GM23338 (cell line): Measurements from ENCODE around the gene HHIP.

ENCODE experiments used
- ETS1 ChIP-seq: IDR thresholded peaks from 2 replicates; pipeline ENCODE4 v1.6.1; 2016; ENCODE audit warnings: antibody characterized with exemption
- EZH2 ChIP-seq: fragments of 200-600 bp; sonication (generic); IDR thresholded peaks from one replicate; pipeline ENCODE4 v1.8.0; 2017; ENCODE audit warnings: antibody characterized with exemption, mild to moderate bottlenecking, low read depth; ENCODE audit not compliant: unreplicated experiment
- EZH2phosphoT487 ChIP-seq: fragments of 200-600 bp; sonication (generic); IDR thresholded peaks from one replicate; pipeline ENCODE4 v1.8.1; 2018; ENCODE audit warnings: antibody characterized with exemption; ENCODE audit not compliant: unreplicated experiment
- JUNB ChIP-seq: IDR thresholded peaks from one replicate; pipeline ENCODE4 v1.6.1; 2016; ENCODE audit warnings: antibody characterized with exemption; ENCODE audit not compliant: unreplicated experiment
- NANOG ChIP-seq: IDR thresholded peaks from 2 replicates; pipeline ENCODE4 v1.6.1; 2016; ENCODE audit warnings: antibody characterized with exemption, borderline replicate concordance
- POLR2AphosphoS5 ChIP-seq: IDR thresholded peaks from 2 replicates; pipeline ENCODE4 v1.6.1; 2016; ENCODE audit warnings: antibody characterized with exemption, low read depth
- ZNF114 ChIP-seq: fragments of 250-450 bp; sonication (Bioruptor Pico); IDR thresholded peaks from 2 replicates; pipeline ENCODE4 v1.5.0; 2020; ENCODE audit warnings: mild to moderate bottlenecking, moderate library complexity
- TF ChIP-seq, protein P1 (sequence below), 2 experiments: fragments of 200-600 bp in 1 of 2; sonication (generic) in 1 of 2; conservative IDR thresholded peaks; 2 replicates each; pipeline versions ENCODE4 v1.5.1 to v1.6.1; 2016 to 2017; ENCODE audit warnings: antibody characterized with exemption in 2 of 2, low read depth in 2 of 2, mild to moderate bottlenecking in 2 of 2, moderate library complexity in 1 of 2
- TF ChIP-seq, protein P2 (sequence below): IDR thresholded peaks from one replicate; pipeline ENCODE4 v1.6.1; 2018; ENCODE audit warnings: antibody characterized with exemption; ENCODE audit not compliant: unreplicated experiment

DNA sequence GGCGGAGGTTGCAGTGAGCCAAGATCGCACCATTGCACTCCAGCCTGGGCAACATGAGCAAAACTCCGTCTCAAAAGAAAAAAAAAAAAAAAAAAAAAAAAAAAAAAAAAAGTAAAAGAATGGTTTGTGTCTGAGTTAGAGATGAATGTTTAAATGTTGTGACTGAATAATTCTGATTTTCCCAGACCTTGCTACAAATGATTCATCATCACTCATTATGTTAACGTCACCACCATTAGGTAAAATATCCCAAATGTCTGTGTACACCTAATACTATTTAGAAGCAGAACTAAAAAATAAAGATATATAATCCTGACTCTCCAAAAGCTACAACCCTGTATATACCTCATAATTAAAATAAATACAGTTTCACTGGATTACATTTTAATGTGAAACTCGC lies 70.8 kb downstream of the HHIP start:
- TF ChIP-seq, protein P1, sequence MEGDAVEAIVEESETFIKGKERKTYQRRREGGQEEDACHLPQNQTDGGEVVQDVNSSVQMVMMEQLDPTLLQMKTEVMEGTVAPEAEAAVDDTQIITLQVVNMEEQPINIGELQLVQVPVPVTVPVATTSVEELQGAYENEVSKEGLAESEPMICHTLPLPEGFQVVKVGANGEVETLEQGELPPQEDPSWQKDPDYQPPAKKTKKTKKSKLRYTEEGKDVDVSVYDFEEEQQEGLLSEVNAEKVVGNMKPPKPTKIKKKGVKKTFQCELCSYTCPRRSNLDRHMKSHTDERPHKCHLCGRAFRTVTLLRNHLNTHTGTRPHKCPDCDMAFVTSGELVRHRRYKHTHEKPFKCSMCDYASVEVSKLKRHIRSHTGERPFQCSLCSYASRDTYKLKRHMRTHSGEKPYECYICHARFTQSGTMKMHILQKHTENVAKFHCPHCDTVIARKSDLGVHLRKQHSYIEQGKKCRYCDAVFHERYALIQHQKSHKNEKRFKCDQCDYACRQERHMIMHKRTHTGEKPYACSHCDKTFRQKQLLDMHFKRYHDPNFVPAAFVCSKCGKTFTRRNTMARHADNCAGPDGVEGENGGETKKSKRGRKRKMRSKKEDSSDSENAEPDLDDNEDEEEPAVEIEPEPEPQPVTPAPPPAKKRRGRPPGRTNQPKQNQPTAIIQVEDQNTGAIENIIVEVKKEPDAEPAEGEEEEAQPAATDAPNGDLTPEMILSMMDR (conservative IDR thresholded peaks at IDR 0.05; ENCODE audit: low read depth in 2 of 2): no peak
- no peak for TF ChIP-seq EZH2
- TF ChIP-seq POLR2AphosphoS5: no peak
- TF ChIP-seq, protein P2, sequence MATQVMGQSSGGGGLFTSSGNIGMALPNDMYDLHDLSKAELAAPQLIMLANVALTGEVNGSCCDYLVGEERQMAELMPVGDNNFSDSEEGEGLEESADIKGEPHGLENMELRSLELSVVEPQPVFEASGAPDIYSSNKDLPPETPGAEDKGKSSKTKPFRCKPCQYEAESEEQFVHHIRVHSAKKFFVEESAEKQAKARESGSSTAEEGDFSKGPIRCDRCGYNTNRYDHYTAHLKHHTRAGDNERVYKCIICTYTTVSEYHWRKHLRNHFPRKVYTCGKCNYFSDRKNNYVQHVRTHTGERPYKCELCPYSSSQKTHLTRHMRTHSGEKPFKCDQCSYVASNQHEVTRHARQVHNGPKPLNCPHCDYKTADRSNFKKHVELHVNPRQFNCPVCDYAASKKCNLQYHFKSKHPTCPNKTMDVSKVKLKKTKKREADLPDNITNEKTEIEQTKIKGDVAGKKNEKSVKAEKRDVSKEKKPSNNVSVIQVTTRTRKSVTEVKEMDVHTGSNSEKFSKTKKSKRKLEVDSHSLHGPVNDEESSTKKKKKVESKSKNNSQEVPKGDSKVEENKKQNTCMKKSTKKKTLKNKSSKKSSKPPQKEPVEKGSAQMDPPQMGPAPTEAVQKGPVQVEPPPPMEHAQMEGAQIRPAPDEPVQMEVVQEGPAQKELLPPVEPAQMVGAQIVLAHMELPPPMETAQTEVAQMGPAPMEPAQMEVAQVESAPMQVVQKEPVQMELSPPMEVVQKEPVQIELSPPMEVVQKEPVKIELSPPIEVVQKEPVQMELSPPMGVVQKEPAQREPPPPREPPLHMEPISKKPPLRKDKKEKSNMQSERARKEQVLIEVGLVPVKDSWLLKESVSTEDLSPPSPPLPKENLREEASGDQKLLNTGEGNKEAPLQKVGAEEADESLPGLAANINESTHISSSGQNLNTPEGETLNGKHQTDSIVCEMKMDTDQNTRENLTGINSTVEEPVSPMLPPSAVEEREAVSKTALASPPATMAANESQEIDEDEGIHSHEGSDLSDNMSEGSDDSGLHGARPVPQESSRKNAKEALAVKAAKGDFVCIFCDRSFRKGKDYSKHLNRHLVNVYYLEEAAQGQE: no peak
- TF ChIP-seq JUNB: no peak
- TF ChIP-seq EZH2phosphoT487: no peak
- no peak for TF ChIP-seq ETS1
- TF ChIP-seq NANOG: no peak
- no peak for TF ChIP-seq ZNF114 (CRISPR knock-in tag)
